MM.1S (cell line): ENCODE measurements around the gene SAA2.
A peak's percentile ranks its signal among the peaks of the same experiment; 100 is the strongest.
"Not testable (repeated sequence)": the region's sequence is repeated elsewhere in the genome, so short reads cannot be mapped to it uniquely, and the experiment has no call there.

ENCODE experiments used
- DNase-seq: peaks from one replicate; pipeline ENCODE4 v3.0.0-alpha.2; 2015
- H2AFZ ChIP-seq: fragments of 300-600 bp; sonication (generic); 2 replicates; pipeline ENCODE4 v1.6.0; 2016; ENCODE audit warnings: antibody characterized with exemption, low read length
- H3F3A ChIP-seq: fragments of 300-600 bp; sonication (generic); 2 replicates; pipeline ENCODE4 v1.6.1; 2016; ENCODE audit warnings: mild to moderate bottlenecking, antibody characterized with exemption, low read length, moderate library complexity, mixed read lengths; ENCODE audit not compliant: insufficient read depth
- H3K27ac ChIP-seq: fragments of 300-600 bp; sonication (generic); 2 replicates; pipeline ENCODE4 v1.5.1; 2016; ENCODE audit warnings: mild to moderate bottlenecking, low read length
- H3K27me3 ChIP-seq: fragments of 300-600 bp; sonication (generic); replicated peaks from 2 replicates; pipeline ENCODE4 v1.6.0; 2016; ENCODE audit warnings: low read length; ENCODE audit not compliant: insufficient read depth
- H3K36me3 ChIP-seq: fragments of 300-600 bp; sonication (generic); replicated peaks from 2 replicates; pipeline ENCODE4 v1.6.1; 2016; ENCODE audit warnings: mild to moderate bottlenecking, low read length, mixed read lengths; ENCODE audit not compliant: insufficient read depth
- H3K4me1 ChIP-seq: fragments of 300-600 bp; sonication (generic); 2 replicates; pipeline ENCODE4 v1.6.1; 2016; ENCODE audit warnings: low read length, mixed read lengths
- H3K4me2 ChIP-seq: fragments of 300-600 bp; sonication (generic); 2 replicates; pipeline ENCODE4 v1.6.0; 2016; ENCODE audit warnings: low read depth, low read length
- H3K4me3 ChIP-seq: fragments of 300-600 bp; sonication (generic); 2 replicates; pipeline ENCODE4 v1.5.1; 2016; ENCODE audit warnings: low read length, mixed read lengths
- H3K79me2 ChIP-seq: fragments of 300-600 bp; sonication (generic); 2 replicates; pipeline ENCODE4 v1.6.1; 2016; ENCODE audit warnings: mixed run types, low read length, mixed read lengths
- H3K9ac ChIP-seq: fragments of 300-600 bp; sonication (generic); 2 replicates; pipeline ENCODE4 v1.6.1; 2016; ENCODE audit warnings: low read length, mixed read lengths
- H3K9me2 ChIP-seq: fragments of 300-600 bp; sonication (generic); replicated peaks from 2 replicates; pipeline ENCODE4 v1.6.1; 2016; ENCODE audit warnings: mild to moderate bottlenecking, low read length, mixed read lengths; ENCODE audit not compliant: insufficient read depth
- H3K9me3 ChIP-seq: fragments of 300-600 bp; sonication (generic); replicated peaks from 2 replicates; pipeline ENCODE4 v1.6.1; 2016; ENCODE audit warnings: mild to moderate bottlenecking, low read length, mixed read lengths; ENCODE audit not compliant: insufficient read depth
- H4K20me1 ChIP-seq: fragments of 300-600 bp; sonication (generic); 2 replicates; pipeline ENCODE4 v1.6.1; 2016; ENCODE audit warnings: mild to moderate bottlenecking, low read length, moderate library complexity, mixed read lengths; ENCODE audit not compliant: insufficient read depth
- CTCF ChIP-seq: fragments of 300-600 bp; sonication (generic); IDR thresholded peaks from 2 replicates; pipeline ENCODE4 v1.5.1; 2016; ENCODE audit warnings: antibody characterized with exemption, low read length, mixed read lengths
- EZH2 ChIP-seq: fragments of 300-600 bp; sonication (generic); optimal IDR thresholded peaks from 2 replicates; pipeline ENCODE3; 2017; ENCODE audit warnings: low read depth, mild to moderate bottlenecking, antibody characterized with exemption, low read length, mixed read lengths
- EZH2phosphoT487 ChIP-seq: fragments of 300-600 bp; sonication (generic); IDR thresholded peaks from 2 replicates; pipeline ENCODE4 v1.6.1; 2018; ENCODE audit warnings: antibody characterized with exemption, low read length

Gene SAA2

GRCh38 chr11:18253778-18254338, 5.4 kb upstream of the SAA2 start:
- no peak for DNase-seq
- H3K9me3 ChIP-seq, result no peaks in the 10 kb centered on the region
- no peak overlapping the region for H2AFZ ChIP-seq
- H3K4me1 ChIP-seq, result peaks cover 12% of the 10 kb centered on the region
- no peak overlapping the region for H3K27ac ChIP-seq
- H4K20me1 ChIP-seq, result no peaks in the 10 kb centered on the region
- H3K9me2 ChIP-seq, result no peaks in the 10 kb centered on the region
- no peaks in the 10 kb centered on the region for H3K27me3 ChIP-seq
- TF ChIP-seq EZH2phosphoT487, result no peak
- TF ChIP-seq CTCF, result no peak
- H3K79me2 ChIP-seq, result no peaks in the 10 kb centered on the region
- no peak overlapping the region for H3K4me3 ChIP-seq
- H3K4me2 ChIP-seq, result no peak overlapping the region
- H3F3A ChIP-seq, result no peaks in the 10 kb centered on the region
- no peak overlapping the region for H3K9ac ChIP-seq
- no peaks in the 10 kb centered on the region for H3K36me3 ChIP-seq

GRCh38 chr11:18253233-18253632, 4.8 kb upstream of the SAA2 start:
- DNase-seq, result no peak
- TF ChIP-seq EZH2phosphoT487, result no peak
- TF ChIP-seq EZH2, result no peak
- TF ChIP-seq CTCF, result no peak
- Histone ChIP-seq H3K27me3 (no peaks in the 10 kb centered on the region), H3K4me1 (peaks cover 12% of the 10 kb centered on the region), H2AFZ (no peak overlapping the region), H3K9ac (no peak overlapping the region), H3K27ac (no peak overlapping the region), H3K9me2 (no peaks in the 10 kb centered on the region), H3K9me3 (no peaks in the 10 kb centered on the region), H4K20me1 (no peaks in the 10 kb centered on the region), H3K36me3 (no peaks in the 10 kb centered on the region), H3K79me2 (no peaks in the 10 kb centered on the region), H3K4me3 (no peak overlapping the region), H3K4me2 (no peak overlapping the region), H3F3A (no peaks in the 10 kb centered on the region)

GRCh38 chr11:18247191-18247581, 1.3 kb downstream of the SAA2 start:
- H3K36me3 ChIP-seq, H3K9me3 ChIP-seq, H2AFZ ChIP-seq, H4K20me1 ChIP-seq, H3F3A ChIP-seq, H3K4me3 ChIP-seq, H3K9me2 ChIP-seq, H3K27me3 ChIP-seq, H3K27ac ChIP-seq, DNase-seq, H3K9ac ChIP-seq, H3K79me2 ChIP-seq: not testable (repeated sequence)
- H3K4me2 ChIP-seq, result peak overlapping the region; percentile 43
- H3K4me1 ChIP-seq, result peaks cover 16% of the 10 kb centered on the region

- not testable (repeated sequence) for H3F3A ChIP-seq, H4K20me1 ChIP-seq, H3K36me3 ChIP-seq, H3K9me2 ChIP-seq, H3K9me3 ChIP-seq, H3K27me3 ChIP-seq, H2AFZ ChIP-seq, H3K79me2 ChIP-seq
- Histone ChIP-seq H3K9ac (peak overlapping the region; percentile 30; the same call in 1 of the 2 replicates), H3K4me3 (peak overlapping the region; percentile 19; the same call in 1 of the 2 replicates), H3K27ac (peak overlapping the region; percentile 59; the same call in 1 of the 2 replicates), H3K4me1 (peaks cover 16% of the 10 kb centered on the region), H3K4me2 (peak overlapping the region; percentile 43)
- DNase-seq, result peak; percentile 70
Observed at GRCh38 chr11:18246379-18247190, 1.9 kb downstream of the SAA2 start.
